Muscle of arm (tissue), 12 donors: ENCODE measurements around the gene COL6A3. TPM values are rescaled to one million over a fixed set of nuclear protein-coding genes. Genes with fewer than 3 reads are reported as not detected.

Experiments used
- DNase-seq: peaks from one replicate; pipeline ENCODE4 v3.0.0-alpha.2; 2013
- polyA plus RNA-seq, 12 donors: library from polyadenylated mRNA; unstranded; fragments of 120-200 nt; gene quantifications; one replicate each; pipeline ENCODE4 v1.2.1, GENCODE V29; 2013; ENCODE audit not compliant: insufficient read length in 12 of 12

Gene COL6A3
- polyA plus RNA-seq, 12 donors: 166 to 319 (median 251) TPM

DNA sequence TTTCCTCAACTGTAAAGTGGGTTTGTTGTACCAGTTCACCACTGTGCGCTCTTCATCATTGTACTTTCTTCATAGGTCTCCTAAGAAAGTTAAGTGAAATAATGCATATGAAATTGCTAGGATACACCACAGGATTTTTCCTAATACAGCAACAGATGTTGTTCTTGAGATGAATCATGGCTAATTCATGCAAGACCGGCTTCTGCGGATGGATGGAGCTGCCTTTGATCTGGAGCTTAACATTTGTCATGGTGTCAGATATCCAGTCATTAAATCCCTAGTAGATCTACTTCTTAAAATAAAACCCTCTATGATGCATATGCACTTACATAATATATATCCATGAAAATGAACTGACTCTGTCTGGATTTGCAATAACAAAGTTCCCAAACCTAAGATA lies 114.1 kb downstream of the COL6A3 start:
- no peak for DNase-seq

DNA sequence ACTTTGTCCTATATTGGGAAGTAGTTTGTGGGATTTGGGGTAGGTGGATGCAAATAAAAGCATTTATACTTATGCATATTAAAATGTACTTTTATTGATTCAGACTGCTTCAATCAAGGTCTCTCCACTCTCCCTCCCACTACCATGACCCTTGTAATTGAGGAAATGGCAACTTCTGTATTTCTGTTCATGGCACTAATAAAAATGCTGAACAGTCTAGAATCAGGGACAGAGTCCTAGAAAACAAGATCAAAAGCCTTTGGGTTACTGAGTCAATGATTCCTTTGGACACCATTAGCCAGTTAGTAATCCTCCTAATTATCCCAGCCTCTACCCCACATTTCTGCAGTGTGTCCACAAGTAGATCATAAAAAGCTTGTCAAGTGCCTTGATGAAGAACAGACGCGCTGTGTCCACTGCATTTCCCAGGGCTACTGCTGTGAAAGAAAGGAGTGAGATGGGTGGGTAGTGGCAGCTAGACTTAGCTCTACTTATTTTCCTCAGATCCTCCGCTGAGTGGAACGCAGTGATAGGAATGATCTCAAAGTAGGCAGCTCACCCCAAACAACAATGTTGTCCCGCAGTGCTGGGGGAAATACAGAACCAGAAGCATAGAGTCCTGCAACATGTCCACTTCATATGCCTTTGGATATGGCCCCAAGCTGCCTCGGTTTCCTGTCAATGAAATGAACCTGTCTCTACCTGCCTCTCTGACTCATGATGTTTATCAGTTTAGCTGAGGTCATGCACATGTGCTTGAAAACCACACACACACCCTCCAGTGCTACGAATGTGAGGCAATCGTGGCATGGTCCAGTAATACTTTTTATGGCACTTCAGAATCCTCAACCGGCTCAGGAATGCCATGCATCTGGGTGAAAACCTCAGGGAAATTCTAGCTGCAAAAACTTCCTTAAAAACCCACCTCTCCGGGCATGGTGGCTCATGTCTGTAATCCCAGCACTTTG lies 115.5 kb downstream of the COL6A3 start:
- DNase-seq: no peak

- DNase-seq: no peak
Observed at GRCh38 chr2:237297421-237298150, 116.4 kb downstream of the COL6A3 start.

GRCh38 chr2:237296756-237297155 lies 117.2 kb downstream of the COL6A3 start:
- DNase-seq: no peak

- no peak for DNase-seq
Observed at GRCh38 chr2:237295889-237296480, 118.0 kb downstream of the COL6A3 start.

GRCh38 chr2:237294460-237294859 lies 119.5 kb downstream of the COL6A3 start:
- DNase-seq: no peak

- no peak for DNase-seq
Observed at GRCh38 chr2:237293978-237294377, 120.0 kb downstream of the COL6A3 start.

DNA sequence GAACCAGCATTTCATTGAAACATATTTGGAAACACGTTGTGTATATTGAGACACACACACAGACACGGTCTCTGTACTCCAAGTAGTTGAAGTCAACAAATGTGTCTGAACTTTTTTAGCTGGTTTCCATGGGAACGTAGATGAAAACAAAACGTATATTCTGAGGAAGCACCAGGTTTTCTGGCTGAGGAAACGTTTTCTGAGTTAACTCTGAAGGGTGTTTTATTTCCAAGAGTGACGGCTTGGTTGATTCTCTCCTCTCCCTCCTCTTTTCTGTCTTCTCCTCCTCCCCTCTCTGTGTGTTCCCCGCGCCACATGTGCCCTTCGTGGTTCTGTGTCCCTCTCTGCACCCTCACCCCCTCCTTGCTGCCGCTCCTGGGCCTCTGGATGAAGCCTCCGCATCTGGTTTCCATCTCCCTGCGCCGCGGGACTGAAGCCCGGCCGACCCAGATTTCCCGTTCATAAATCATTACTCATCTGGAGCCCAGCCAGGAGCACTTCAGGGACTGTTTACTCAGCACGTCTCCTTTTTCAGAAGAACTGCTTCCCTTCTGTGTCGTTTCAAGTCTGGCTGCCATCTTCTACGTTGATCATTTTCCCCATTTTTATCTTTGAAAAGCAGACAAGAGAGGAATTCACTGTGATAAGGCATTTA lies 122.7 kb downstream of the COL6A3 start:
- DNase-seq: peak; percentile 98

- peak; percentile 68 for DNase-seq
Observed at GRCh38 chr2:237290261-237290660, 123.7 kb downstream of the COL6A3 start.

DNA sequence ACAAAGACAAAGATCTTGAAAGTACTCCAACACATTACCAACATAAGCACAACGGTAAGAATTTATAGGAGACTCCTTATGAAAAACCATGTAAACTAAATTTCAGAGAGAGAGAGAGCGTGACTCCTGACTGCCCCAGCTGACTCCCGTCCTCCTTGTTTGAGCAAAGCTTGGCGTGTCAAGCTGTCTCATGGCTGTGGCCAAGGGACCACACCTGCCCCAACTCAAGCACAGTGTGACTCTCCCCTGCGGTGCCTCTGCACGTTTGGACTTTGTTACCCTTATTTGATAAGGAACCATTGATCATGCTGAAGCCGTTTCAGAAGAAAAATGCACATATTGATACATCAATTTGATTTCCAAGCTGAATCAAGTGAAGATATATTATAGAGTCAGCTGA lies 124.8 kb downstream of the COL6A3 start:
- DNase-seq: no peak

DNA sequence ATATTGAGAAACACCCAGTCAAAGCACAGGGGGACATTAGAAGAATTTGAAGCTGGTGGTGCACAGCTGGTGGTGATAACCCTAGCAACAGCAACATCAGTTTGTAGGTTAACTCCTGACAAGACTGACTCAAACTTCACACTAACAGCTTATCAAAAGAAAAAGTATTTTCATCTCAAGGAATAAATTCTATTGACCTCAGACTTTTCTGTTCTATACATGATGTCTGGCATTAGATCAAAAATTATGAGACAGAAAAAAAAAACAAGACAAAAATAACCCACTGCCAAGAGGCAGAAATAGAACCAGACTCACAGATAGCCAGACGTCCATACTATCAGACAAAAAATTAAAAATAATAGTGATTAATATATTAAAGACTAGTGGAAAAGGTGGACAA lies 126.1 kb downstream of the COL6A3 start:
- no peak for DNase-seq

DNA sequence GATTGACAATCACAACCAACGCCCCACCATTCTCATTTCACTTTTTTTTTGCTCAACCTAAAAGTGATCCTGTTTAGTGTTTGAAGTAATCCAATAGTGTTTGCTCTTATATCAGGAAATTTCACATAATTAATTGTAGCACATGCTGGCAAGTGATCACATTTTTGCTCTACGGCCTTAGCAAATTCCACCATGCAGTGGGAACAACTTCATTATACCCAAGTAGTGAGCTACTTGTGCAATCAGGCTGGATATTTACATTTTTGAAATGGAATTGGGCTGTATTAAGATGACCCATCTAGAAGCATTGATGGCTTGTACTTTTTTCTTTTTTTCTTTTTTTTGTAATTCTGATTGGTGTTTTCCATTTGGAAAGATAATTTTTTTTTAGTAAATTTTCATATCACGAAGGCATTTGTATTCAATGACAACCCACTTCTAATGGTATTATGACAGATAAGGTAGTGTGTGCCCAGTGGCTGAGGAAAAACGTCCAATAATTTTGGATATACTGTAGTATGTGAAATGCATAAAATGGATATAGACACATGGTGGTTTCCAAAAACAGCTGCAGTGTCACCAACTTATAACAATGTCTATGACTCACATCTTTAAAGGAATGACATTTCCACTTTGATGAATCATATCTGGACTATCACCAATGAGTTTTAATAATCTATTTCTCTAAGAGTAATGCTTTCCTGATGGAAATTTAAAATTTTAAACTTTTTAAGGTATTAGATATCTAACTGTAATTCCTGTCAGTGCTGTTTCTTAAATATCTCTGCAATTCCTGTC lies 130.6 kb downstream of the COL6A3 start:
- DNase-seq: no peak

GRCh38 chr2:237282568-237283128 lies 131.3 kb downstream of the COL6A3 start:
- DNase-seq: no peak

GRCh38 chr2:237281836-237282306 lies 132.1 kb downstream of the COL6A3 start:
- no peak for DNase-seq

DNA sequence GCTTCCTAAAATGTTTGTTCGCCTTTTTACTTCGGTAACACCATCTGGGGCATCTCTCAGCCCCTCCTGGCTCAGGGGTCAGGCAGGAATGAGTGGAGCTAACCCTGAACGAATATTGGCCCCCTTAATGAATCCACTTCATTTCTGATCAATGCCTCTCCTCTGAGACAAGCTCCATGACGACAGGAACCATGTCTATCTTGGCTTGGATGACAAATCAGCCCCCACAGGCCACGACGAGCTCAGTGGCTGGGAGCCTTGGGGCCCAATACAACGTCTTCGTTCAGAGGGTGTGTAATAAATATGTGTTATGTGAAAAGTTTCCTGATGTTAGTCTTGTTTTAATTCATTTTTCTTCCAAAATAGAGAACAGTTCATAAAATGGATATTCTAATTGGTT lies 133.0 kb downstream of the COL6A3 start:
- no peak for DNase-seq

GRCh38 chr2:237280229-237280628 lies 133.7 kb downstream of the COL6A3 start:
- no peak for DNase-seq

- DNase-seq: no peak
Observed at GRCh38 chr2:237279012-237279768, 134.8 kb downstream of the COL6A3 start.

- peak; percentile 80 for DNase-seq
Observed at GRCh38 chr2:237278568-237278967, 135.4 kb downstream of the COL6A3 start.

DNA sequence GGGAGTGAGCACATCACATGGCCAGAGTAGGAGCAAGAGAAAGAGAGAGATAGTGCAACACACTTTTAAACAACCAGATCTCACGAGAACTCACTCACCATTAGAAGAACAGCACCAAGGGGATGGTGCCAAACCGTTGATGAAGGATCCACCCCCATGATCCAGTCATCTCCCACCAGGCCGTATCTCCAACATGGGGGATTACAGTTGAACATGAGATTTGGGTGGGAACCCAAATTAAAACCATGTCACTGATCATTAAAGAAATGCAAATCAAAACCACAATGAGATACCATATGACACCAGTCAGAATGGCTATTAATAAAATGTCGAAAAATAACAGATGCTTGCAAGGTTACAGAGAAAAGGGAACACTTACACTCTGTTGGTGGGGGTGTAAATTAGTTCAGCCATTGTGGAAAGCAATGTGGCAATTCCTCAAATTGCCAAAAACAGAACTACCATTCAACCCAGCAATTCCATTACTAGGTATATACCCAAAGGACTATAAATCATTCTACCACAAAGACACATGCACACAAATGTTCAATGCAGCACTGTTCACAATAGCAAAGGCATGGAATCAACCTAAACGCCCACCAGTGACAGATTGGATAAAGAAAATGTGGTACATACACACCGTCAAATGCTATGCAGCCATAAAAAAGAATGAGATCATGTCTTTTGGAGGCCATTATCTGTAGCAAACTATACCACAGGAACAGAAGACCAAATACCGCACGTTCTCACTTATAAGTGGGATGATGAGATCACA lies 137.1 kb downstream of the COL6A3 start:
- no peak for DNase-seq
